ENCODE measurements around the gene SLC2A10. TPM values are rescaled to one million over a fixed set of nuclear protein-coding genes. Genes with fewer than 3 reads are reported as not detected.

The SLC2A10 gene
- total RNA-seq, 1 donor from 2014 or later, result 17.7 TPM

GRCh38 chr20:46757754-46758678, 48.6 kb downstream of the SLC2A10 start:
- H3K27me3 ChIP-seq, result peaks cover 8% of the 10 kb centered on the region
- no peaks in the 10 kb centered on the region for H3K9me3 ChIP-seq
- H3K4me3 ChIP-seq, result no peak overlapping the region
- no peaks in the 10 kb centered on the region for H3K36me3 ChIP-seq
- ATAC-seq (peak; percentile 86), DNase-seq (no peak)
- H3K27ac ChIP-seq, result no peak overlapping the region
- no peaks in the 10 kb centered on the region for H3K4me1 ChIP-seq
- peak; percentile 96 for TF ChIP-seq CTCF (IDR thresholded peaks at IDR 0.05)
- intact Hi-C loops (cut with DNase I), result no loop called here

DNA sequence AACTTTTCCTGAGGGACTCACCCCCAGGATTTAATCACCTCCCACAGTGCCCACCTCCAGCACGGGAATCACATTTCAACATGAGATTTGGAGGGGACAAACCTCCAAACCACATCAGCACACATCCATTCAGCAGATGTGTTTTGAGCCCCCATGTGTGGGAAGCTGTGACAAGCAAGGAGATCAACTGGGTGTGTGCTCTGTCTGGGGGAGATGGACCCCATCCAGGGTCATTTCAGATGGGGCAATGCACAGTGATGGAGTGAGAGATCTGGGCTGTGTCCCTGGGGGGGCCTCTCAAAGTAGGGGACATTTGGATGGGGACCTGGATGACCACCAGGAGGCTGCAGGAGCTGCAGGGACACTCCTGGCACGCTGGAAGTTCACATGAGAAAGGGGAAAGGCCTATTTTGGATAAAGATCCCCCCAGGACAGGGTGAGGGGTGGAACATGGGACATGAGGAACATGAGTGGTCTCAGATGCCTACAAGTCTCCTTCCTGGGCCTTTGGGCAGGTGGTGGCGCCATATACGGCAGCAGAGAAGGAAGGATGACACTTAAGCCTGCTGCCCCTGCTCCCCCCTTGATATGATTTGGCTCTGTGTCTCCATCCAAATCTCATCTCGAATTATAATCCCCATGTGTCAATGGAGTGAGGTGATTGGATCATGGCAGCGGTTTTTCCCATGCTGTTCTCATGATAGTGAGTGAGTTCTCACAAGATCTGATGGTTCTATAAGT, 49.6 kb downstream of the SLC2A10 start:
- Histone ChIP-seq H3K27me3 (peaks cover 8% of the 10 kb centered on the region), H3K36me3 (no peaks in the 10 kb centered on the region), H3K4me1 (no peaks in the 10 kb centered on the region), H3K27ac (no peak overlapping the region), H3K4me3 (no peak overlapping the region), H3K9me3 (no peaks in the 10 kb centered on the region)
- DNase-seq (no peak), ATAC-seq (no peak)
- TF ChIP-seq CTCF (IDR thresholded peaks at IDR 0.05), result no peak
- intact Hi-C loops (cut with DNase I), result no loop called here

- no peak overlapping the region for H3K4me3 ChIP-seq
- H3K36me3 ChIP-seq, result no peaks in the 10 kb centered on the region
- peaks cover 8% of the 10 kb centered on the region for H3K27me3 ChIP-seq
- no peaks in the 10 kb centered on the region for H3K4me1 ChIP-seq
- no peak overlapping the region for H3K27ac ChIP-seq
- TF ChIP-seq CTCF (IDR thresholded peaks at IDR 0.05), result no peak
- intact Hi-C loops (cut with DNase I), result no loop called here
- H3K9me3 ChIP-seq, result no peaks in the 10 kb centered on the region
- DNase-seq (no peak), ATAC-seq (no peak)
These were observed 52.1 kb downstream of the SLC2A10 start for GRCh38 chr20:46761566-46761965.

- no peak for DNase-seq
- H3K36me3 ChIP-seq, result no peaks in the 10 kb centered on the region
- H3K27ac ChIP-seq, result no peak overlapping the region
- no peak overlapping the region for H3K4me3 ChIP-seq
- no peak for ATAC-seq
- H3K9me3 ChIP-seq, result no peaks in the 10 kb centered on the region
- H3K4me1 ChIP-seq, result no peaks in the 10 kb centered on the region
- intact Hi-C loops (cut with DNase I), result no loop called here
- TF ChIP-seq CTCF (IDR thresholded peaks at IDR 0.05), result no peak
- peaks cover 8% of the 10 kb centered on the region for H3K27me3 ChIP-seq
These were observed 54.6 kb downstream of the SLC2A10 start for GRCh38 chr20:46764068-46764467.

DNA sequence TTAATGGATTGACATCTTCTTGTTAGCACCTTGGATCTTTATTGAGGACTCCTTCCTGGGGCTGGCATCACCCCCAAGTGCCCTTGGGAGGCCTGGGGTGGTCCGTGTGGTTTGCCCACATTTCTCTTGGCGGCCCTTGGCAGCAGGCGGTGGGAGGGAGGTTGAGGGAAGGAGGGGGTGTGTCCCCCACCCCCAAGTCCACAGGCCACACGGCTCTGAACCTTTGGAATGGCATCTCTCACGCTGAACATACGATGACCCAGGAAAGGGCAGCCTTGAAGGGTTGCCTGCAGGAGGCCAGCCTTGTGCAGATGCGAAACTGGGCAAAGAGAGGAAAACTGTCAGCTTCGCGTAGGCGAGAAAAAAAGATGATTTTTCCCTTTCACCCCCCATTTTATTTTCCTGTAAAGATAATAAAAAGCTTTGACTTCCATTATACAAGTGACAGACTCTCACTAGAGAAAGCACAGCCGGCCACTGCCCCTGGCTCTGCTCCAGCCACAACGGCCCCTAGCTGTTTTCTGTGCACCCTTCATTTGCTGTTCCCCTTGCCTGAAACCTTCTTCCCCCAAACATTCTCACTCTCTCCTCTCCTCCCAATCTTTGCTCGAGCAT, 56.2 kb downstream of the SLC2A10 start:
- Histone ChIP-seq H3K4me1 (no peaks in the 10 kb centered on the region), H3K9me3 (no peaks in the 10 kb centered on the region), H3K27me3 (no peaks in the 10 kb centered on the region), H3K4me3 (no peak overlapping the region), H3K36me3 (no peaks in the 10 kb centered on the region), H3K27ac (no peak overlapping the region)
- intact Hi-C loops (cut with DNase I), result no loop called here
- ATAC-seq, result no peak
- TF ChIP-seq CTCF (IDR thresholded peaks at IDR 0.05), result no peak
- no peak for DNase-seq
